ENCODE measurements around the gene DCAF17.

DNA sequence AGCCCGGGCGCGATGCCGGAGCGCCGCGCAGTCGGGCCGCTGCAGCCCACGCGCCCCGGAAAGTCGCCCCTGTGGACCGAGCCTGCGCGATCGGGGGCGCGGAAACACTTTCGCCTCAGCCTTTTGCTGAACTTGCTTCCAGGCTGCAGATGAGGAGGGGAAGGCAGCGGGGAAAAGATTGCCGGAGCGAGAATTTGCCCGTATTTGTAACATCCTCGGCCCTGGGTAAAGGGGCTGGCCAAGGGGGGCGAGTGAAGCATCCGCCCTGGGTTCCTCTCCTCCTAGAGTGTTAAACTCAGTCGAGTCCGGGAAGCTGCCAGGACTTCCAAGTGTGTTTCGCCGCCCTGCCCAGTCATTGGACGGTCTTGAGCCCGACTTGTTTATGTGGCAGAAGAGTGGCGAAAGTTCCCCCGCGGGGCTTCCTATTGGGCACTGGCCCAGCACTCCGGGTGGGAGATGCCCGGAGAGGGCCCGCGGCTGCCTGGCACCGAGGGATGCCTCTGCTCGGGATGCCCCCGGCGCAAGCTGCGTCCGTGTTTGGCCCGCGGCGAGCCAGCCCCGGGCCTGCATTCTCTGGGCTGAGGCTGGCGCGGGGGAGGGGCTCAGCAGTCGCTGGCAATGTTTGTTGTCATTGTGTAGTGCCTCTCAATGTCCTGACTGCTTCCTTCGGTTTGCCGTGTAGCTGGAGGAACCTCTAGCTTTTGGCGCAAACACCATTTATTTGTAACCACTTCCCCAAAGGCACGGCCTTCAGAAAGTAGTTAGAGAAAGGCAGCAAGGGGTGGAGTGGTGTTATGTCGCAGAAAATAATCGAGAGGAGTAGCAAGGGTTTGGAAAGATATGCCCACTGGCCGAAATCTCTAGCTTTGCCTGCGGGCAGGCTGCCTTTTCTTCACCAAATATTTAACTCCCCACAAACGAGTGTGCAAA is 89.3 kb downstream of the DCAF17 start:
- TF ChIP-seq CTCF (IDR thresholded peaks at IDR 0.05): no peak
- peak in 2 of 4 donors; percentile 34 to 46 for TF ChIP-seq POLR2A (IDR thresholded peaks at IDR 0.05)
